ENCODE results near the gene MAP3K7CL. TPM values are rescaled to one million over a fixed set of nuclear protein-coding genes. Genes with fewer than 3 reads are reported as not detected.

MAP3K7CL gene
- total and polyA plus RNA-seq, 2 of the 8 experiments (the other 6 are each of a cell fraction or from before 2014, with no cell fraction given): not detected

DNA sequence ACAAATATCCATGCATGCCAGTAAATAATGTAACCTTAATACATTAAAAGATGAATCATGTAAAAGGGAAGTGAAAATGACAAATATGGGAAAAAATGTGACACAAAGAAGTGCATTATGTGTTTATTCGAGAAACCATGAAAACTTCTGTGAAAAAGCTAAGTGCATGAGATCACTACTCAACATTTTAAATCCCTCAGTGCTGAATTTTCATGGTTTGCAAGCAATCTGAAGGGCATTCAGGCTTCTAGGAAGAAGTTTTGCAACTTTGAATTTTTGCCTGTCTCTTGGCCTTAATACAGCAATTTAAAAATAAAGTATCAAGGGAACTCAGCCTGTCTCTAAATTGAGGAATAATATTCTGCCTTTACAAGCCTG is 78.2 kb downstream of the MAP3K7CL start:
- no peak overlapping the region for H3K4me2 ChIP-seq (ENCODE audit: insufficient read depth in 1 of 2, low read depth in 2 of 2, low read length in 2 of 2)
- no peak for FAIRE-seq

More for the DNA sequence above, 78.2 kb downstream of the MAP3K7CL start:
- no peak overlapping the region for H2BK20ac ChIP-seq (ENCODE audit: low read length)
- no peaks in the 10 kb centered on the region for H3K9me3 ChIP-seq (ENCODE audit: insufficient read depth in 2 of 2, low read depth in 1 of 2, low read length in 1 of 2)
- no peaks in the 10 kb centered on the region for H3K36me3 ChIP-seq (ENCODE audit: control insufficient read depth in 2 of 4, insufficient read depth in 4 of 4, low read length in 3 of 4)
- no peak overlapping the region for H2BK12ac ChIP-seq (ENCODE audit: low read depth, low read length)
- H3K79me2 ChIP-seq (ENCODE audit: control insufficient read depth in 1 of 2, insufficient read depth in 2 of 2, low read length in 2 of 2): no peaks in the 10 kb centered on the region
- peaks cover 4% of the 10 kb centered on the region; the same call in 1 of the 2 replicates for H3K23me2 ChIP-seq (ENCODE audit: low read depth, low read length)
- no peak overlapping the region for H2BK5ac ChIP-seq (ENCODE audit: low read depth, low read length)
- POLR2A ChIA-PET (ENCODE audit: partially characterized antibody): interaction anchor here (0.5 kb wide), 1 partner anchor 1239 kb away, joined by 3 read pairs; no protein-coding TSS in a partner anchor
- TF ChIP-seq CREB1 (IDR thresholded peaks at IDR 0.05) (no peak), SP1 (IDR thresholded peaks at IDR 0.05; ENCODE audit: low read depth, low read length) (no peak), BACH1 (IDR thresholded peaks at IDR 0.05; ENCODE audit: low read length) (no peak), JUND (IDR thresholded peaks at IDR 0.05; ENCODE audit: low read length) (no peak), RXRA (IDR thresholded peaks at IDR 0.05; ENCODE audit: insufficient read depth, low read depth, low read length) (no peak), KDM1A (IDR thresholded peaks at IDR 0.05; ENCODE audit: borderline replicate concordance, low read length) (no peak), POU5F1 (IDR thresholded peaks at IDR 0.05; ENCODE audit: low read depth, low read length) (no peak), SUZ12 (IDR thresholded peaks at IDR 0.05; ENCODE audit: low read length) (no peak), HDAC2 (IDR thresholded peaks at IDR 0.05; ENCODE audit: borderline replicate concordance in 1 of 2, low read depth in 2 of 2, low read length in 2 of 2) (no peak), SP4 (IDR thresholded peaks at IDR 0.05; ENCODE audit: low read length) (no peak), RFX5 (IDR thresholded peaks at IDR 0.05; ENCODE audit: borderline replicate concordance, low read depth, low read length) (no peak), HDAC6 (IDR thresholded peaks at IDR 0.05; ENCODE audit: low read depth, low read length) (no peak), SIN3A (conservative IDR thresholded peaks at IDR 0.05 in 1 of 2, IDR thresholded peaks at IDR 0.05 in 1 of 2; ENCODE audit: low read depth in 1 of 2, low read length in 2 of 2) (no peak), SRF (IDR thresholded peaks at IDR 0.05; ENCODE audit: low read depth, low read length) (no peak), PHF8 (conservative IDR thresholded peaks at IDR 0.05; ENCODE audit: low read depth, low read length) (no peak), SIX5 (IDR thresholded peaks at IDR 0.05; ENCODE audit: low read depth, low read length) (no peak)
- no peak overlapping the region for H2BK15ac ChIP-seq (ENCODE audit: low read length)
- no peak overlapping the region for H3K27ac ChIP-seq (ENCODE audit: low read depth, low read length)
- no peak overlapping the region for H3K56ac ChIP-seq (replicated peaks; ENCODE audit: insufficient read length, low read depth, low read length)
- no peak overlapping the region for H3K9ac ChIP-seq (replicated peaks in 1 of 4; ENCODE audit: extremely low read depth in 1 of 4, low read depth in 3 of 4, low read length in 3 of 4)
- H3K23ac ChIP-seq (ENCODE audit: insufficient read length): no peak overlapping the region
- no peak overlapping the region for H3K4me3 ChIP-seq (ENCODE audit: extremely low read depth in 1 of 4, insufficient read depth in 2 of 4, low read depth in 3 of 4, low read length in 4 of 4)
- no peak overlapping the region for H3K4ac ChIP-seq (replicated peaks; ENCODE audit: insufficient read length, low read depth, low read length)
- no peak overlapping the region for H4K8ac ChIP-seq (ENCODE audit: extremely low read depth, insufficient read depth, low read length)
- 91% methylated on average over 1 of the region's 1 CpG; no CpG with 5 or more reads in 1 of the 2 experiments for WGBS, 2 experiments (ENCODE audit: extremely low coverage in 1 of 2, insufficient coverage in 1 of 2, insufficient read length in 1 of 2, insufficient replicate concordance in 2 of 2, low coverage in 1 of 2, low lambda C conversion rate in 2 of 2, missing lambda C conversion rate in 1 of 2)
- no peaks in the 10 kb centered on the region for H3K27me3 ChIP-seq (replicated peaks in 1 of 4; ENCODE audit: control insufficient read depth in 3 of 4, extremely low read depth in 1 of 4, insufficient read depth in 3 of 4, low read length in 3 of 4)
- no peak overlapping the region for H2AK5ac ChIP-seq (ENCODE audit: low read depth, low read length)
- H4K5ac ChIP-seq (ENCODE audit: insufficient read length, low read depth, low read length): no peak overlapping the region
- no peak overlapping the region for H2AFZ ChIP-seq (ENCODE audit: low read length)
- no peak overlapping the region for H2BK120ac ChIP-seq (replicated peaks; ENCODE audit: low read depth, low read length)
- no peak overlapping the region for H3K14ac ChIP-seq (ENCODE audit: insufficient read length)
- no peaks in the 10 kb centered on the region for H3K79me1 ChIP-seq (ENCODE audit: low read depth, low read length)
- H3K4me1 ChIP-seq (replicated peaks in 1 of 4; ENCODE audit: control insufficient read depth in 3 of 4, insufficient read depth in 4 of 4, low read length in 3 of 4): no peaks in the 10 kb centered on the region
- no peak overlapping the region for H4K91ac ChIP-seq (replicated peaks; ENCODE audit: insufficient read length, low read length)
- H4K20me1 ChIP-seq (replicated peaks in 1 of 2; ENCODE audit: control insufficient read depth in 1 of 2, insufficient read depth in 2 of 2, low read length in 2 of 2): peaks cover 0 to 3% of the 10 kb centered on the region in 2 experiments
- no peak overlapping the region for H3K18ac ChIP-seq (ENCODE audit: extremely low read depth, low read length)
- CTCF ChIA-PET (ENCODE audit: partially characterized antibody): interaction anchor here (0.6 to 1.1 kb wide), 3 partner anchors 14 to 110 kb away, joined by 3 to 7 read pairs (median 3); no protein-coding TSS in a partner anchor
- no peak for DNase-seq (ENCODE audit: low read depth in 1 of 2, low spot score in 2 of 2)
